Lung (tissue), 12 donors: ENCODE measurements around the gene HECW1. TPM values are rescaled to one million over a fixed set of nuclear protein-coding genes. Genes with fewer than 3 reads are reported as not detected.

ENCODE experiments used
- ATAC-seq: fragments of 200-7000 bp; cut with Tn5 transposase; one replicate; pipeline ENCODE4 v1.9.1; 2020; ENCODE audit warnings: moderate number of reproducible peaks; ENCODE audit not compliant: insufficient read depth, low FRiP score
- DNase-seq, 3 donors: peaks; one replicate each; pipeline ENCODE4 v3.0.0-alpha.2; 2013 to 2017
- H3K27ac ChIP-seq, 2 donors: one replicate each; pipeline ENCODE4 v1.5.1; 2013; ENCODE audit warnings: mild to moderate bottlenecking in 2 of 2, moderate library complexity in 2 of 2, control low read depth in 1 of 2, inconsistent platforms in 1 of 2, low read depth in 1 of 2, low read length in 1 of 2
- H3K27me3 ChIP-seq, 3 donors: one replicate each; pipeline ENCODE4 v1.5.1; 2013; ENCODE audit warnings: low read length in 2 of 3; ENCODE audit not compliant: control insufficient read depth in 3 of 3, insufficient read depth in 3 of 3
- H3K36me3 ChIP-seq, 4 donors: one replicate each; pipeline ENCODE4 v1.5.1; 2013; ENCODE audit warnings: low read length in 4 of 4, mild to moderate bottlenecking in 1 of 4, moderate library complexity in 1 of 4; ENCODE audit not compliant: control insufficient read depth in 4 of 4, insufficient read depth in 4 of 4
- H3K4me1 ChIP-seq, 5 donors: one replicate each; pipeline ENCODE4 v1.5.1; 2013; ENCODE audit warnings: low read length in 5 of 5, mild to moderate bottlenecking in 2 of 5, moderate library complexity in 1 of 5; ENCODE audit not compliant: control insufficient read depth in 5 of 5, insufficient read depth in 5 of 5
- H3K4me3 ChIP-seq: one replicate; pipeline ENCODE4 v1.5.1; 2013; ENCODE audit warnings: mild to moderate bottlenecking, control low read depth, moderate library complexity
- H3K9ac ChIP-seq, 2 donors: one replicate each; pipeline ENCODE4 v1.5.1; 2013; ENCODE audit warnings: low read length in 2 of 2, control low read depth in 1 of 2; ENCODE audit not compliant: insufficient read depth in 1 of 2
- H3K9me3 ChIP-seq, 4 donors: one replicate each; pipeline ENCODE4 v1.5.1; 2013; ENCODE audit warnings: low read length in 3 of 4, mild to moderate bottlenecking in 1 of 4, moderate library complexity in 1 of 4; ENCODE audit not compliant: control insufficient read depth in 4 of 4, insufficient read depth in 3 of 4
- WGBS, 2 donors: extraction: QIAGEN DNeasy Blood & Tissue Kit; methylation state at CpG; one replicate each; pipeline ENCODE4 v1.1.7; 2013; 5-methylcytosine and 5-hydroxymethylcytosine counted together
- polyA plus RNA-seq, 2 donors: library from polyadenylated mRNA; stranded (reverse); fragments of 200-250 nt; gene quantifications; one replicate each; pipeline ENCODE4 v1.2.1, GENCODE V29; 2013
- total RNA-seq, 2 donors: library from RNA; depleted of rRNA in 1 of 2; stranded (reverse); fragments of >200 nt in 1 of 2; gene quantifications; one replicate each; pipeline ENCODE4 v1.2.1, GENCODE V29; 2014 to 2021
- TF ChIP-seq, protein P1 (sequence below): IDR thresholded peaks from 2 replicates; pipeline ENCODE4 v1.5.1; 2012; ENCODE audit warnings: mild to moderate bottlenecking; ENCODE audit errors: control extremely low read depth, extremely low read depth
- donor health status: control.
- donor health status: control.
- donor health status: Bipolar disorder and iron deficiency.
- donor health status: healthy.
- donor health status: DM: yes; HTN: yes; CAD: no.

Gene HECW1
- total and polyA plus RNA-seq, 4 donors: 0.05 to 0.21 (median 0.13) TPM

DNA sequence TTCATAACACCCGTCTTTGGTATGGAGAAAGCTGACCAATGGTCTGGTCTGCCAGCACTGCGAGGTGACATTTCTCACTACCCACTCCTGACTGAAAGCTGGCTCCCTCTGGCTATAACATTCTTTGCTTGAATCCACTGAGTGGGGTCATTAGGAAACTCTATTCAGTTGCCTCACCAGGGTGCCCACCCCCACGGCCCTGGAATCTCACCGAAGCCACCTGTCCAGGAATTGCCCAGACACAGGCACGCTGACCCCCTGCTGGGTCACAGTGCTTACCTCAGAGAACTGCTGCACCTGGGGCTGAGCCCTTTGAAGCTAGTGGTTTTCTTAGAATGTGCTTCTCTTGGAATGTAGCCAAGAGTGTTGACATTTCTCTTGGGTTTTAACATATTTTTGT is 28.6 kb downstream of the HECW1 start:
- WGBS, 2 donors: 75 to 79% methylated on average over 5 of the region's 5 CpGs
- Histone ChIP-seq H3K9ac (no peak overlapping the region), H3K36me3 (no peaks in the 10 kb centered on the region), H3K9me3 (no peaks in the 10 kb centered on the region), H3K4me3 (no peak overlapping the region), H3K27me3 (peaks cover 0 to 10% (median 2%) of the 10 kb centered on the region in 3 donors), H3K4me1 (no peaks in the 10 kb centered on the region), H3K27ac (no peak overlapping the region)
- DNase-seq (no peak), ATAC-seq (no peak)
- TF ChIP-seq, protein P1, sequence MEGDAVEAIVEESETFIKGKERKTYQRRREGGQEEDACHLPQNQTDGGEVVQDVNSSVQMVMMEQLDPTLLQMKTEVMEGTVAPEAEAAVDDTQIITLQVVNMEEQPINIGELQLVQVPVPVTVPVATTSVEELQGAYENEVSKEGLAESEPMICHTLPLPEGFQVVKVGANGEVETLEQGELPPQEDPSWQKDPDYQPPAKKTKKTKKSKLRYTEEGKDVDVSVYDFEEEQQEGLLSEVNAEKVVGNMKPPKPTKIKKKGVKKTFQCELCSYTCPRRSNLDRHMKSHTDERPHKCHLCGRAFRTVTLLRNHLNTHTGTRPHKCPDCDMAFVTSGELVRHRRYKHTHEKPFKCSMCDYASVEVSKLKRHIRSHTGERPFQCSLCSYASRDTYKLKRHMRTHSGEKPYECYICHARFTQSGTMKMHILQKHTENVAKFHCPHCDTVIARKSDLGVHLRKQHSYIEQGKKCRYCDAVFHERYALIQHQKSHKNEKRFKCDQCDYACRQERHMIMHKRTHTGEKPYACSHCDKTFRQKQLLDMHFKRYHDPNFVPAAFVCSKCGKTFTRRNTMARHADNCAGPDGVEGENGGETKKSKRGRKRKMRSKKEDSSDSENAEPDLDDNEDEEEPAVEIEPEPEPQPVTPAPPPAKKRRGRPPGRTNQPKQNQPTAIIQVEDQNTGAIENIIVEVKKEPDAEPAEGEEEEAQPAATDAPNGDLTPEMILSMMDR: no peak

DNA sequence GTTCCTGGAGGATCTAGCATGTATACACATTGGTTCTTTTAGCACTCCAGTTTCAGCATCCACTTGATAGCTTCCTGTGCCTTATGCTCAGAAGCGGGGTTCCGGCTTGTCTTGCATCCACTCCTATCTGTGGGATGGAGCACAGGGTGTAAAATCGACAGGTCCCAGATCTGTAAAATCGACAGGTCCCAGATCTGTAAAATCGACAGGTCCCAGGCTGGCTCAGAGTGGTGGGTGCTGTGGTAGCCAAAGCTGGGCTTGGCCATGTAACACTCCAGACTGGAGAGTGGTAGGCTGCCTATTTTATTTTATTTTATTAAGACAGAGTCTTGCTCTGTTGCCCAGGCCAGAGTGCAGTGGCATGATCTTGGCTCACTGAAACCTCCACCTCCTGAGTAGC is 30.3 kb downstream of the HECW1 start:
- H3K27me3 ChIP-seq: peaks cover 0 to 11% (median 2%) of the 10 kb centered on the region in 3 donors
- no peak overlapping the region for H3K9ac ChIP-seq
- no peaks in the 10 kb centered on the region for H3K36me3 ChIP-seq
- no peak overlapping the region for H3K27ac ChIP-seq
- ATAC-seq (no peak), DNase-seq (no peak)
- TF ChIP-seq, protein P1: no peak
- H3K4me3 ChIP-seq: no peak overlapping the region
- no peaks in the 10 kb centered on the region for H3K4me1 ChIP-seq
- no peaks in the 10 kb centered on the region for H3K9me3 ChIP-seq
- 92 to 95% methylated on average over 5 of the region's 5 CpGs for WGBS, 2 donors

DNA sequence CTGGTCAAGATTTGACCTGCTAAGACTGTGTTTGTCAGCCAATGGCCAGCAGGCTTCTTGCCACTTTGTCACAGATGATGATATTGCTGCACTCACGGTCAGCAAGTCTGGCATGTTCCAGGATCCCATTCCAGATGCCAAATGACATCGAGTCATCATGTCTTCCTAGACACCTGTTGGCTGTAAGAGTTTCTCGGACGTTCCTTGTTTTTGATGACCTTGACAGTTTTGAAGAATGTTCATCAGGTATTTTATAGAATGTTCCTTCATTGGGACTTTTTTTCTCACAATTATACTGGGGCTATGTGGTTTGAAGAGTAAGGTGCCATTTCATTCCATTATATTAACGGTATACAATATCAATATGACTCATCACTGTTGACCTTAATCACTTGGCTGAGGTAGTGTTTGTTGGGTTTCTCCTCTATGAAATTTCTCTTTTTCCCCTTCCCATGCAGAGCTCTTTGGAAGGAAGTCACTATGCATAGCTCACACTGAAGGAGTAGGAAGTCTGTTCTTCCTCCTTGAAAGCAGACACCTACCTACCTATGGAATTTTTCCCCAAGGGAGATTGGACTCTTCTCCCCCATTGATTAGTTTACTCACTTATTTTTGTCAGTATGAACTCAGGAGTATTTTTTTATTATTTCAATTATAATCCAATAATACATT is 31.6 kb downstream of the HECW1 start:
- H3K9me3 ChIP-seq: peaks cover 0 to 2% (median 0%) of the 10 kb centered on the region in 4 donors
- ATAC-seq (no peak), DNase-seq (no peak)
- H3K36me3 ChIP-seq: no peaks in the 10 kb centered on the region
- WGBS, 2 donors: 88 to 93% methylated on average over 5 of the region's 5 CpGs
- no peak overlapping the region for H3K27ac ChIP-seq
- peaks cover 0 to 3% (median 0%) of the 10 kb centered on the region in 5 donors for H3K4me1 ChIP-seq
- peaks cover 0 to 11% (median 2%) of the 10 kb centered on the region in 3 donors for H3K27me3 ChIP-seq
- H3K9ac ChIP-seq: no peak overlapping the region
- TF ChIP-seq, protein P1: no peak
- H3K4me3 ChIP-seq: no peak overlapping the region
